HFFc6 (cell line): ENCODE data around the gene APOM. TPM values are rescaled to one million over a fixed set of nuclear protein-coding genes. Genes with fewer than 3 reads are reported as not detected.

ENCODE experiments used
- DNase-seq: peaks from one replicate; pipeline ENCODE4 v3.0.0-alpha.2; 2018
- H3K27ac Mint-ChIP-seq: 2 replicates; pipeline ENCODE4 v1.8.0; 2020; ENCODE audit warnings: mild to moderate bottlenecking, mixed read lengths
- H3K27me3 Mint-ChIP-seq: 2 replicates; pipeline ENCODE4 v1.8.0; 2021; ENCODE audit warnings: mild to moderate bottlenecking, moderate library complexity, mixed read lengths; ENCODE audit not compliant: insufficient read depth
- H3K36me3 Mint-ChIP-seq: 2 replicates; pipeline ENCODE4 v1.8.0; 2021; ENCODE audit warnings: low read depth, mixed read lengths
- H3K4me1 Mint-ChIP-seq: 2 replicates; pipeline ENCODE4 v1.8.0; 2020; ENCODE audit warnings: low read depth, mixed read lengths
- H3K4me3 Mint-ChIP-seq: 2 replicates; pipeline ENCODE4 v1.8.0; 2020; ENCODE audit warnings: mild to moderate bottlenecking, moderate library complexity, mixed read lengths
- H3K9me3 Mint-ChIP-seq: 2 replicates; pipeline ENCODE4 v1.8.0; 2020; ENCODE audit warnings: mild to moderate bottlenecking, mixed read lengths
- total RNA-seq, 6 experiments: library from RNA; stranded (reverse); fragmentation: NEBNext Ultra II Directional; extraction: Animal tissue kit (Norgen Biotek cat#: 25700); gene quantifications; 2 replicates in 1 of 6; 3 replicates in 5 of 6; pipeline ENCODE4 v1.2.3, GENCODE V29; 2021
- TF ChIP-seq, protein P1 (sequence below): fragments of 200-600 bp; sonication (generic); IDR thresholded peaks from 2 replicates; pipeline ENCODE4 v1.5.0; 2021; ENCODE audit warnings: antibody characterized with exemption, mild to moderate bottlenecking

Gene APOM
- total RNA-seq, 6 experiments from 2014 or later: 2.4 to 4.3 (median 2.8) TPM

DNA sequence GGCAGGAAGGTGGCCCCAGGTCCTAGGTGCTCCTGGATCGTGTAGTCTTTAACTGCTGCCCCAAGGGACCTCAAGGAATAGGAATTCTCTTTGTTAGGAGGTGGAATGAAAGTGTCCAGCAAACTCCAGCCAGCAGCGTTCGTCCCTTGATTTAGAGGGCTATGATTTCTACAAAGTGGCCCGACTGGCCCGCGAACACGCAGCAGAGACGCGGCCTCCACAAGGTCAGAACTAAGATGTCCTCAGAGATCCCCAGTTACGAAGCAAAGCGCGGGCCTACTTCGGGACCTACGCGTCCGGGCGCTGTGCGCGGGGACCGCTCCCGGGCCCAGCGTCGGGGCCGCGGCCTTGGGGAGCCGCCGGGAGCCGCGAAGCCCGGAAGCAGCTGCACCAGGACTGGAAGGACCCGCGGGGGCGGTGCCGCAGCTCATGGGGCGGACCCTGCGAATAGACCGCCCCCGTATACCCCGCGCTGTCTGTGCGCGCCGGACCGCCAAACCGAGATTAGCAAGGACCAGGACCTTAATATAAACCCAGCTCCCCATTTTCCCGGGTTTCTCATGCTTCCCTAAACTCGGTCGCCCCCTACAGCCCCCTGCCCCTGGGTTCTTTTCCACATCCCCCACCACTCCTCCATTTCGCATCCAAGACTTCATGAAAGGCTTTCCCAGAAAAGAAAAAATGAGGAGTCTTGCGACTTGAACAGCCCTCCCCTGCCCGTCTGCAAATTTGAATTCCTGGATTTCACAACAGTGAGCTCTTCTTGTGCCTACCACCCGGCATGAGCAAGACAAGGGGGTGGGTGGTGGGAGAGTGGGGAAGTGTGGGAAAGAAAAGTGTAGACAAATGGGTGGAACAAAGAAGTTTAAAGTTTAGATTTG, 4.9 kb downstream of the APOM start, which contains the start of gene C6orf47:
Gene C6orf47, minus strand, starts transcription at position 398 of the 881 bp plus-strand sequence. CDS start 831 bp downstream, outside the sequence.
- DNase-seq: peak; percentile 52
- Mint-ChIP-seq H3K4me1 (peaks cover 66% of the 10 kb centered on the region), H3K27me3 (peaks cover under 1% of the 10 kb centered on the region; the same call in 1 of the 2 replicates), H3K9me3 (no peaks in the 10 kb centered on the region), H3K4me3 (peak within 1 kb of the TSS; percentile 96), H3K27ac (peak within 1 kb of the TSS; percentile 83), H3K36me3 (peaks cover 40% of the 10 kb centered on the region)
- TF ChIP-seq, protein P1, sequence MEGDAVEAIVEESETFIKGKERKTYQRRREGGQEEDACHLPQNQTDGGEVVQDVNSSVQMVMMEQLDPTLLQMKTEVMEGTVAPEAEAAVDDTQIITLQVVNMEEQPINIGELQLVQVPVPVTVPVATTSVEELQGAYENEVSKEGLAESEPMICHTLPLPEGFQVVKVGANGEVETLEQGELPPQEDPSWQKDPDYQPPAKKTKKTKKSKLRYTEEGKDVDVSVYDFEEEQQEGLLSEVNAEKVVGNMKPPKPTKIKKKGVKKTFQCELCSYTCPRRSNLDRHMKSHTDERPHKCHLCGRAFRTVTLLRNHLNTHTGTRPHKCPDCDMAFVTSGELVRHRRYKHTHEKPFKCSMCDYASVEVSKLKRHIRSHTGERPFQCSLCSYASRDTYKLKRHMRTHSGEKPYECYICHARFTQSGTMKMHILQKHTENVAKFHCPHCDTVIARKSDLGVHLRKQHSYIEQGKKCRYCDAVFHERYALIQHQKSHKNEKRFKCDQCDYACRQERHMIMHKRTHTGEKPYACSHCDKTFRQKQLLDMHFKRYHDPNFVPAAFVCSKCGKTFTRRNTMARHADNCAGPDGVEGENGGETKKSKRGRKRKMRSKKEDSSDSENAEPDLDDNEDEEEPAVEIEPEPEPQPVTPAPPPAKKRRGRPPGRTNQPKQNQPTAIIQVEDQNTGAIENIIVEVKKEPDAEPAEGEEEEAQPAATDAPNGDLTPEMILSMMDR: peak; percentile 13; the same call in 1 of the 2 replicates

DNA sequence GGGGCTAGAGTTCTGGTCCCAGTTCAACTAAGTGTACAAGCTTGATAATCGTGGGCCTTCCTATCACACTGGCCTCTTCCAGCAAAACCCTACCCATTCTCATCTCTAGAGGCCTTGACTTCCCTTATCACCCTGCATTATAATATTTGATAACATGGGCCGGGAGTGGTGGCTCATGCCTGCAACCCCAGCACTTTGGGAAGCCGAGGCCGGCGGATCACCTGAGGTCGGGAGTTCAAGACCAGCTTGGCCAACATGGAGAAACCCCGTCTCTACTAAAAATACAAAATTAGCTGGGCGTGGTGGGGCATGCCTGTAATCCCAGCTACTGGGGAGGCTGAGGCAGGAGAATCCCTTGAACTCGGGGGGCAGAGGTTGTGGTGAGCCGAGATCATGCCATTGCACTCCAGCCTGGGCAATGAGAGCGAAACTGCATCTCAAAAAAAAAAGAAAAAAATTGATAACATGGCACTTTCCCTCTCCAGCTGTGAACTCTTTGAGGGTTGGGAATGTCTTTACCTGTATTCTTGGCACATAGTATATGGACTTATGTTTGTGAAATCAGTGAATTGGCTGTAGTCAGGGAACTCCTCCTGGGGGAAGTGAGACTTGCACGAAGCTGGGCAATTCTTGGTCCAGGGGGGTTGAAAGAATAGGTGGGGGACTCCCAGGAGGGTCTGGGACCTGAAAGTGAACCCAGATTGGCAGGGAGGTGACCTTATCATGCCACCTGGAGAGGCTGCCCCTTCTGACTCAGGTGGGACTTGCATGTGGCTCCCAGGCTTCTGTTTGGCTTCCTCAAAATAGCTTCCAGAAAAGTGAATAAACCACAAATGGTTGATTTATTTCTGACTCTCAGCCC, 5.8 kb downstream of the APOM start:
- DNase-seq: no peak
- H3K36me3 Mint-ChIP-seq: peaks cover 39% of the 10 kb centered on the region
- H3K27ac Mint-ChIP-seq: peak overlapping the region; percentile 79
- no peaks in the 10 kb centered on the region for H3K9me3 Mint-ChIP-seq
- peaks cover 63% of the 10 kb centered on the region for H3K4me1 Mint-ChIP-seq
- H3K4me3 Mint-ChIP-seq: peak overlapping the region; percentile 96
- TF ChIP-seq, protein P1: no peak
- peaks cover 4% of the 10 kb centered on the region for H3K27me3 Mint-ChIP-seq

DNA sequence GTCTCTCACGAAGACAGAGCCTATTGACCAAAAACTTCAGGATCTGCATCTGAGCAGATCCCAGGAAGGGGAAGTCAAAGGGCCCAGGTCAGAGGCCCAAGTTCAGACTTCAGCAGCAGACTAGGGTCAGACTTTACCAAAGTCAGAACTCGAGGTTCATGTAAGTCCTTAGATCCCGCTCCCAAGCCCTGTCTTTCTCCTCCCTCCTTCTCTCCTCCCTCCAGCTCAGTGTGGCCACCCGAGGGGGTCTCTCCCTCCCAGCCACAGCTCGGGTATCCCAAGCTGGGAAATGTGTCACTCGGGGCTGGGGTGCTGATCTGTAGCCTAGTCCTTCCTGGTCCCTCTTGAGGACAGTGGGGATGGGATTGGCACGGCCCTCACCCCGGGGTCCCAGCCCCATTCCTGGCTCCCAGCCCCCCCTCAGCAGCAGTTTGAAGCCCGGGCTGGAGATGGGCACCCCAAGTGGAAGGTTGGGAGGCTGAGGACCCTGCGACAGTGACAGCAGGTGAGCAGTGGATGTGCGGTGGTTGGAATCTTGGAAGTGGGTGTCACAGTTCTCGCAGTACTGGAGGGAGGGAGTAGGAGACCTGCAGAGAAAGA, 6.5 kb downstream of the APOM start:
- peaks cover 69% of the 10 kb centered on the region for H3K4me1 Mint-ChIP-seq
- DNase-seq: no peak
- H3K36me3 Mint-ChIP-seq: peaks cover 42% of the 10 kb centered on the region
- TF ChIP-seq, protein P1: no peak
- H3K27ac Mint-ChIP-seq: peak overlapping the region; percentile 8; the same call in 1 of the 2 replicates
- H3K27me3 Mint-ChIP-seq: peaks cover 4% of the 10 kb centered on the region
- H3K4me3 Mint-ChIP-seq: peak overlapping the region; percentile 39; the same call in 1 of the 2 replicates
- H3K9me3 Mint-ChIP-seq: no peaks in the 10 kb centered on the region

DNA sequence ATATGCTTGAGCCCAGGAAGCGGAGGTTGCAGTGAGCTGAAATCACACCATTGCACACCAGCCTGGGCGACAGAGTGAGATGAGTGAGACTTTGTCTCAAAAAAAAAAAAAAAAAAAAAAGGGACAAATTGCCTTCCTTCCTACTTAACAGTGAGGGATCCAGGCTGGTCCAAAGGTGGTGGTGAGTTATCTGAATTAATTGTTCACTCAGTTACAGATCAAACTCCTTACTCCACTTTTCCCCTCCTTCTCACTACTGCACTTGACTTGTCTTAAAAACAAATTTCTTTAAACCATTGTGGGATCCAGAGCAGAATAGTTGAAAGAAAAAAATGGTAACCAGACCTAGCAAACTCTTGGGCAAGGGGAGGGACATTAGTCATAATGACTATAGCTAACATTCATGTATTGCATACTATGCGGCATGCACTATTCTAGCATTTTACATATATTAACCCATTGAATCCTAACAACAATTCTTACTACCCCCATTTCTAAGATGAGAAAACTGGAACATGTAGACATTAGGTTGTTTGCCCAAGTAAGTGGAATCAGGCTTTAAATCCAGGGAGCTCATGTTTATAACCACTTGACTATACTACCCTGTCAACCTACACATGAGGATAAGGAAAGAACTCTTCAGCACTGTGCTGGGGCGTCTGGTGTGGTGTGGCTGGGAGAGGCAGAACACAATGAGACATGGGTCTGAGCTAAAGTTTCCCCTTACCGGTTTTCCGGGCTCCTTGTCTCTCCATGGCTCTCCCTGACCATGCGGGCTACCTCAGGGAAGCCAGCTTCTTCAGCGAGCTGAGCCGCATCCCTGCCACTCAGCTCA, 7.6 kb downstream of the APOM start:
- H3K27ac Mint-ChIP-seq: peak overlapping the region; percentile 98
- TF ChIP-seq, protein P1: no peak
- no peak for DNase-seq
- H3K27me3 Mint-ChIP-seq: peaks cover 4% of the 10 kb centered on the region
- H3K9me3 Mint-ChIP-seq: no peaks in the 10 kb centered on the region
- peaks cover 70% of the 10 kb centered on the region for H3K4me1 Mint-ChIP-seq
- H3K4me3 Mint-ChIP-seq: peak overlapping the region; percentile 95
- peaks cover 41% of the 10 kb centered on the region for H3K36me3 Mint-ChIP-seq
